GM23248 (cell line): ENCODE results near the gene SELENOI. TPM values are rescaled to one million over a fixed set of nuclear protein-coding genes. Genes with fewer than 3 reads are reported as not detected.

Source experiments
- DNase-seq: peaks from one replicate; pipeline ENCODE4 v3.0.0-alpha.2; 2015
- H2AFZ ChIP-seq: fragments of 200-600 bp; sonication (generic); 2 replicates; pipeline ENCODE4 v1.6.1; 2016; ENCODE audit warnings: antibody characterized with exemption
- H3F3A ChIP-seq: fragments of 200-600 bp; sonication (generic); 2 replicates; pipeline ENCODE4 v1.6.1; 2016; ENCODE audit warnings: mild to moderate bottlenecking, antibody characterized with exemption, mixed run types; ENCODE audit not compliant: insufficient read depth
- H3K27ac ChIP-seq: fragments of 200-600 bp; sonication (generic); 2 replicates; pipeline ENCODE4 v1.5.1; 2016; ENCODE audit warnings: mild to moderate bottlenecking
- H3K27me3 ChIP-seq: fragments of 200-600 bp; sonication (generic); replicated peaks from 2 replicates; pipeline ENCODE4 v1.6.1; 2016; ENCODE audit warnings: mild to moderate bottlenecking; ENCODE audit not compliant: insufficient read depth
- H3K36me3 ChIP-seq: fragments of 200-600 bp; sonication (generic); 2 replicates; pipeline ENCODE4 v1.6.1; 2016; ENCODE audit warnings: low read depth, mild to moderate bottlenecking
- H3K4me1 ChIP-seq: fragments of 200-600 bp; sonication (generic); 2 replicates; pipeline ENCODE4 v1.6.1; 2016; ENCODE audit warnings: mild to moderate bottlenecking; ENCODE audit not compliant: insufficient read depth
- H3K4me2 ChIP-seq: fragments of 200-600 bp; sonication (generic); one replicate; pipeline ENCODE4 v1.6.1; 2016; ENCODE audit warnings: mild to moderate bottlenecking; ENCODE audit not compliant: unreplicated experiment
- H3K4me3 ChIP-seq: fragments of 200-600 bp; sonication (generic); 2 replicates; pipeline ENCODE4 v1.5.1; 2016; ENCODE audit warnings: mild to moderate bottlenecking
- H3K79me2 ChIP-seq: fragments of 200-600 bp; sonication (generic); 2 replicates; pipeline ENCODE4 v1.6.1; 2016; ENCODE audit warnings: mild to moderate bottlenecking; ENCODE audit not compliant: insufficient read depth
- H3K9ac ChIP-seq: fragments of 200-600 bp; sonication (generic); 2 replicates; pipeline ENCODE4 v1.6.1; 2016; ENCODE audit warnings: mild to moderate bottlenecking
- H3K9me2 ChIP-seq: fragments of 200-600 bp; sonication (generic); 2 replicates; pipeline ENCODE4 v1.6.1; 2016; ENCODE audit warnings: mixed run types, mild to moderate bottlenecking, moderate library complexity; ENCODE audit not compliant: insufficient read depth
- H3K9me3 ChIP-seq: fragments of 200-600 bp; sonication (generic); one replicate; pipeline ENCODE4 v1.6.1; 2017; ENCODE audit warnings: low read depth
- H4K20me1 ChIP-seq: fragments of 200-600 bp; sonication (generic); 2 replicates; pipeline ENCODE4 v1.6.0; 2016; ENCODE audit not compliant: insufficient read depth
- EZH2 ChIP-seq: fragments of 200-600 bp; sonication (generic); IDR thresholded peaks from 2 replicates; pipeline ENCODE4 v1.6.1; 2018; ENCODE audit warnings: antibody characterized with exemption, mild to moderate bottlenecking; ENCODE audit not compliant: insufficient read depth, poor library complexity, severe bottlenecking
- EZH2phosphoT487 ChIP-seq: fragments of 200-600 bp; sonication (generic); IDR thresholded peaks from 2 replicates; pipeline ENCODE4 v1.6.1; 2018; ENCODE audit warnings: antibody characterized with exemption, moderate library complexity, mild to moderate bottlenecking, low read depth; ENCODE audit not compliant: insufficient read depth
- WGBS, 2 experiments: methylation state at CpG; one replicate each; pipeline ENCODE4 v1.1.6; 2015 to 2017; ENCODE audit warnings: low lambda C conversion rate in 2 of 2, low coverage in 1 of 2; ENCODE audit errors: missing lambda C conversion rate in 2 of 2; 5-methylcytosine and 5-hydroxymethylcytosine counted together
- in situ Hi-C: fragments of 300-500 bp; cut with MboI; formaldehyde crosslinking; loops from 2 replicates; pipeline ENCODE4 v1.15.0; 2020
- polyA plus RNA-seq: library from polyadenylated mRNA; unstranded; fragments of >200 nt; fragmentation: Nextera tagmentation; extraction: Ambion mirVana; gene quantifications from 2 replicates; pipeline ENCODE4 v1.2.1, GENCODE V29; 2016
- total RNA-seq: library from RNA; depleted of rRNA; stranded (reverse); fragments of >200 nt; shearing (Covaris generic); gene quantifications from 2 replicates; pipeline ENCODE4 v1.2.3, GENCODE V29; 2014; rRNA removed

Gene SELENOI
- total RNA-seq (11.6 and 19.8 TPM in 2 replicates), polyA plus RNA-seq (3.6 TPM in 2 replicates)

GRCh38 chr2:26345545-26346453 is at the start of gene SELENOI:
Gene SELENOI, plus strand, starts transcription at chr2:26346143. Its CDS starts 90 bp downstream, at chr2:26346233.
- no peaks in the 10 kb centered on the region for H3K9me2 ChIP-seq
- H4K20me1 ChIP-seq, result peaks cover 7% of the 10 kb centered on the region; the same call in 1 of the 2 replicates
- no peak for TF ChIP-seq EZH2
- no peak for TF ChIP-seq EZH2phosphoT487
- H2AFZ ChIP-seq, result peak within 1 kb of the TSS; percentile 92
- peaks cover 18% of the 10 kb centered on the region for H3K4me1 ChIP-seq
- WGBS, 2 experiments, result 1% methylated on average over 67 to 76 of the region's 80 CpGs
- in situ Hi-C loops, result no loop called here
- peaks cover 16% of the 10 kb centered on the region; the same call in 1 of the 2 replicates for H3F3A ChIP-seq
- peaks cover 62% of the 10 kb centered on the region for H3K79me2 ChIP-seq
- peak within 1 kb of the TSS; percentile 92 for H3K4me3 ChIP-seq
- H3K9me3 ChIP-seq, result no peaks in the 10 kb centered on the region
- peak within 1 kb of the TSS; percentile 97 for H3K4me2 ChIP-seq
- peak within 1 kb of the TSS; percentile 94 for H3K9ac ChIP-seq
- peak within 1 kb of the TSS; percentile 88 for H3K27ac ChIP-seq
- H3K27me3 ChIP-seq, result no peaks in the 10 kb centered on the region
- DNase-seq, result peak; percentile 100
- no peaks in the 10 kb centered on the region for H3K36me3 ChIP-seq

GRCh38 chr2:26297061-26297460 is 48.9 kb upstream of the SELENOI start:
- no peaks in the 10 kb centered on the region for H3K27me3 ChIP-seq
- no peak overlapping the region for H3K4me2 ChIP-seq
- no peaks in the 10 kb centered on the region for H3K79me2 ChIP-seq
- H3K9ac ChIP-seq, result no peak overlapping the region
- peaks cover 21% of the 10 kb centered on the region for H3K4me1 ChIP-seq
- TF ChIP-seq EZH2phosphoT487 (no peak), EZH2 (no peak)
- no peaks in the 10 kb centered on the region for H4K20me1 ChIP-seq
- no peak for DNase-seq
- WGBS, 2 experiments, result 97 to 98% methylated on average over 3 of the region's 3 CpGs
- H3K9me3 ChIP-seq, result no peaks in the 10 kb centered on the region
- H3K27ac ChIP-seq, result no peak overlapping the region
- peaks cover 15% of the 10 kb centered on the region for H3F3A ChIP-seq
- no peak overlapping the region for H3K4me3 ChIP-seq
- H3K9me2 ChIP-seq, result no peaks in the 10 kb centered on the region
- in situ Hi-C loops, result no loop called here
- H2AFZ ChIP-seq, result no peak overlapping the region
- no peaks in the 10 kb centered on the region for H3K36me3 ChIP-seq

GRCh38 chr2:26298286-26298637 is 47.7 kb upstream of the SELENOI start:
- peak overlapping the region; percentile 99 for H2AFZ ChIP-seq

GRCh38 chr2:26298638-26299393 is 47.1 kb upstream of the SELENOI start:
- Histone ChIP-seq H3K4me1 (peaks cover 14% of the 10 kb centered on the region), H3K9me2 (no peaks in the 10 kb centered on the region), H4K20me1 (no peaks in the 10 kb centered on the region), H3K4me3 (peak overlapping the region; percentile 82), H3K9ac (peak overlapping the region; percentile 85), H2AFZ (peak overlapping the region; percentile 99), H3K27me3 (no peaks in the 10 kb centered on the region), H3K4me2 (peak overlapping the region; percentile 93), H3K36me3 (no peaks in the 10 kb centered on the region), H3K9me3 (no peaks in the 10 kb centered on the region), H3F3A (peaks cover 11% of the 10 kb centered on the region), H3K79me2 (no peaks in the 10 kb centered on the region), H3K27ac (peak overlapping the region; percentile 81)
- in situ Hi-C loops, result no loop called here
- 2 to 3% methylated on average over 30 of the region's 30 CpGs for WGBS, 2 experiments
- TF ChIP-seq EZH2phosphoT487, result no peak
- no peak for TF ChIP-seq EZH2
- peak; percentile 81 for DNase-seq

More at GRCh38 chr2:26298286-26298637, 47.7 kb upstream of the SELENOI start:
- 8 to 11% methylated on average over 17 of the region's 17 CpGs for WGBS, 2 experiments
- H3K9me2 ChIP-seq, result no peaks in the 10 kb centered on the region
- TF ChIP-seq EZH2 (no peak), EZH2phosphoT487 (no peak)
- H3K9me3 ChIP-seq, result no peaks in the 10 kb centered on the region
- H4K20me1 ChIP-seq, result no peaks in the 10 kb centered on the region
- H3K4me1 ChIP-seq, result peaks cover 14% of the 10 kb centered on the region
- H3K9ac ChIP-seq, result peak overlapping the region; percentile 85
- H3K36me3 ChIP-seq, result no peaks in the 10 kb centered on the region
- peak overlapping the region; percentile 81 for H3K27ac ChIP-seq
- no peak for DNase-seq
- in situ Hi-C loops, result no loop called here
- H3K4me2 ChIP-seq, result peak overlapping the region; percentile 93
- no peaks in the 10 kb centered on the region for H3K27me3 ChIP-seq
- no peaks in the 10 kb centered on the region for H3K79me2 ChIP-seq
- peak overlapping the region; percentile 82 for H3K4me3 ChIP-seq
- peaks cover 11% of the 10 kb centered on the region for H3F3A ChIP-seq
